COR-L47 (cell line): ENCODE results near the gene ENTPD1.
"Not testable (repeated sequence)": the region's sequence is repeated elsewhere in the genome, so short reads cannot be mapped to it uniquely, and the experiment has no call there.

ENCODE experiments used
- DNase-seq: peaks from one replicate; lab custom pipeline; 2025; lab: John Stamatoyannopoulos, UW

Gene ENTPD1

GRCh38 chr10:95759233-95759826, 3.4 kb downstream of the ENTPD1 start:
- DNase-seq: no peak

DNA sequence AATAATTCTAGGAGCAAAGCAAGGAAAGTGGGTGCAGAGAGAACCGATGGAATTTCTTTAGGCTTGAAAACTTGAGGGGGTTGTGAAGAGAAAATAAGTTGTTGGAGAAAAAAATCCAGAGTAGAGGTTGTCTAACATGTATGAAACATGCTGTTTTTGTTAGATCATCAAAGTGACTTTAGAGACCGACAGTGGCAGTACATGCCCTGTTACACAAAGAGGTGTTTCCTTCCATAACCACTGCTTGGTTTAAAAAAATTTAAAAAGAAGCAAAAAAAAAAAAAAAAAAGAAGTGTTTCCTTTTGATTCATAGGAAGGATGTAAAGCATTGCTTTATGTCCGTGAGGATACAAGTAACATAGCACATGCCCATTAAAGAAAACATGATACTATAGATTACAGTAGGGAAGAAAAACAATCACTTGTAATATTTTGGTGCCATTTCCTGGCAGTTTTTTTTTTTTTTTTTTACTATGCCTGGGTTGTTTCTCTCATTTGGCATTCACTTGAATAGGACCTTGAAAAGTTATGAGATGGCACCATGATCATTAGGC, 6.1 kb downstream of the ENTPD1 start:
- DNase-seq: no peak

DNA sequence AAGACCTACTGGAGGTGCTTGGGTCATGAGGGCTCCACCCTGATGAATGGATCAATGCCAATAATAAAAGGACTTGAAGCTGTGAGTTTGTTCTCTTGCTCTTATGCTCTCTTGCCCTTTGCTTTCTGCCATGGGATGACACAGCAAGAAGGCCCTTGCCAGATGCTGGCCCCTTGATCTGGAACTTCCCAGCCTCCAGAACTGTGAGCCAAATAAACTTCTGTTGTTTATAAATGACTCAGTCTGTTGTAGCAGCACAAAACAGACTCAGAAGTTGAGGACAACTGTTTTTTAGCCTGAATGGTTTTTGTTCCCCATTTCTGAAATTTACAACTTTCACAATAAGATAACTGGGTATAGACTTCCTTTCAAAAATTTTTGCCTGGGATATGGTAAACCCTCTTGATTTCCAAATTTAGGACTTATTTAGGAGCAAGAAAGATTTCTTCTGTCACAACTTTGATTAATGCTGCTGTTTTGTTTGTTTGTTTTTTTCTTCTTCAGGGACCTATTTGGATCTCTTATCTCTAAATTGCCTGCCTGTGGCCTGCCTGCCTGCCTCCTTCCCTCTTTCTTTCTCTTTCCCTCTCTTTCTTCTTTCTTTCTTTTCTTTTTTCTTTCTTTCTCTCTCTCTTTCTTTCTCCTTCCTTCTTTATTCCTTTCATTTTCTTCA, 12.1 kb downstream of the ENTPD1 start:
- DNase-seq: no peak

DNA sequence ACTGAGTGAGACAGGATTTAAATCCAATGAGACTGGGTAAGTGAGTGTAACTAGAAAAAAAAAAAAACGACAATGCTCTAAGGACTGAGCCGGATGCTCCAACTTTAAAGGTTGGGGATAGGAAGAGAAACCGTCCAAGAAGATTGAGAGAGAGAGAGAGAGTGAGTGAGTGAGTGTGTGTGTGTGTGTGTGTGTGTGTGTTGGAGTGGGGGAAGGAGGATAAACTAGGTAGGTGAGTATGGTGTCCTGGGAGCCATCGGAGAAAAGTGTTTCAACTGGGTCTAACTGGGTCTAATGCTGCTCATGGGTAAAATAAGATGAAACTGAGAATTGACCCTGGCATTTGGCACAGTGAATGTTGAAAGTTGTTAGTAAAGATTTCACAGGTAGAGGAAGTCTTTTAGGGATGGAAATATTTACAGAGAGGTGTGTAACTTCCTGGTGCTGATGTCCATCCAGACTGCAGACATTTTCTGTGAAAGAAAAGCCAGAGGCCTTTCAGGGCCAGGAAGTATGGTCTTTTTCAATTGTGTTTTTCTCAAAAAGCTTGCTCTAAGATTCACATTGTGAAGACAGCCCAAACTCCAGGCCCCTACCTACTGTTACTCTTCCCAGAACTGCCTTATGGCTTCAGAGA, 14.2 kb downstream of the ENTPD1 start:
- no peak for DNase-seq

- DNase-seq: not testable (repeated sequence)
Measured at GRCh38 chr10:95773454-95773853, 17.5 kb downstream of the ENTPD1 start.

DNA sequence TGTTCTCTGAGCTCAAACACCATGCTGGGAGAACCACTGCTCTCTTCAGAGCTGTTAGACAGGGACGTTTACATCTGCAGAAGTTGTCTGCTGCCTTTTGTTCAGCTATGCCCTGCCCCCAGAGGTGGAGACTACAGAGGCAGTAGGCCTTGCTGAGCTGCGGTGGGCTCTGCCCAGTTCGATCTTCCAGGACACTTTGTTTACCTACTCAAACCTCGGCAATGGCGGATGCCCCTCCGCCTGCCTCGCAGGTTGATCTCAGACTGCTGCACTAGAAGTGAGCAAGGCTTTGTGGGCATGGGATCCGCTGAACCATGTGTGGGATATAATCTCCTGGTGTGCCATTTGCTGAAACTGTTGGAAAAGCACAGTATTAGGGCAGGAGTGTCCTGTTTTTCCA, 21.7 kb downstream of the ENTPD1 start:
- not testable (repeated sequence) for DNase-seq

DNA sequence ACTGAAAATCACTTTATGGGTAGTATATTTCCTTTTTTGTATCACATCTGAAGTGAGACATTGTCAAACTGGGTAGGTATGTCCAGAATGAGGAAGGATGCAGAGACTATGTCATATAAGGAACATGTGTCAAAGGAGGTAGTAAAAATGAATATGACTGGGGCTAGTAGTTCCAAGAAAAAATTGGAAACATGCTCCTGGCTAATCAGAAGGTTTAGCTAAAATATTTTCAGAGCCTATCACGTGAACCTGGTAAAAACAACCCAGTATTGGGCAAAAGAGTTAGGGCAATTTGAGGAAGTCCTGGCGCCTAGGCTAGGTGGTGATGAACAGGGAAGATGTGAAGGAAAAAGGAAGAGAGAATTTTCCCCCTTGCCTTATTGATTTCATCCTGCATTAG, 26.4 kb downstream of the ENTPD1 start:
- no peak for DNase-seq

- no peak for DNase-seq
Measured at GRCh38 chr10:95783741-95784140, 27.8 kb downstream of the ENTPD1 start.

- no peak for DNase-seq
Measured at GRCh38 chr10:95784279-95784913, 28.4 kb downstream of the ENTPD1 start.

GRCh38 chr10:95785317-95785716, 29.4 kb downstream of the ENTPD1 start:
- DNase-seq: no peak

DNA sequence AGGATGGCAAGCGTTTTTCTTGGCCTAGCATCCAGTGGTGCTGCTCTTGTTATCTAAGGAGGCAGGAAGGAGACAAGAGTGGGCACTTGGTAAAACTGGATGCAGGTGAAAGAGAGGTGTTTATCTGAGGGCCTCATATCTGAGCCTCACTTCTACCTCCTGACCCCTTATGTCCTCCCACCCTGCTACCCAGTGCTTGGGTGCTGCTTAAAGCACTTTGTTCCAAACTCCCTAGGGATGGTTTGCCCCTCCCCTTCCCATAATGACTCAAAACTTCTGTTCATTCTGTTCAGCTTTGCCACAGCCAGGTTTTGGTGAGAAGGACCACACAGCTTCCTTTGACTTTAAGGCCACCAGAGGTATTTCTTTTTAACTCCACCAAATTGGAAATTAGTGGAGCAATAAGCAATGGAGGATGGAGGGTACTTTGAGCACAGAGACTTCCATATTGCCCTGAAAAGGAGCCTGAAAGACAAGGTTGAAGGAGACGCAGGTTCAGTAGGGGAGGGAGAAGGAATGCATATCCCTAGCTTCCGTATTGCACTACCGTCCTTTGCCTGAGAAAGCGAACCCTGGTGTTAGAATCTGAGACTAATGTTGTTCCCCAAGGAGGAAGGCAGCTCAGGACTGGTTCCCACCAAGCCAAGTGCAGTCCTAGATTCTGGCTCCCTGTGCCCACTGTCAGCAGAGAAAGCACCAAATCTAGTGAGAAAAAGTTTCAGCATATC, 30.1 kb downstream of the ENTPD1 start:
- no peak for DNase-seq

DNA sequence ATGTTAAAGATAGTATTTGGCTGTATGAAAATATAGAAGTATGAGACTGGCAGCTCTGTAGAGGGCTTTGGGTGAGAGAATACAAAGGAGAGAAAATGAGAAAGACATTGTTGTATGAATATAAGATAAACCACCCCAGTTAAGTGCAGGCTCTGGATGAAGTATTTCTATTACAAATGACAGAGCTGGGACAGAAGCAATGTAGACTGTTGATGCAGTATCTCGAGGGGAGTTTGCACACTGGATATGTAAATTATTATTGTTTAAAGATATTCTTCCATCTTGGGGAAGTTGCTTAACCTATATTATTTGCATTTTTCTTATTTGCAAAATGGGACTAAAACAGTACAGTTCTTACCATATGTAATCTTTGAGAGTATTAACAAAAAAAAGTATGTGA, 31.5 kb downstream of the ENTPD1 start:
- no peak for DNase-seq

DNA sequence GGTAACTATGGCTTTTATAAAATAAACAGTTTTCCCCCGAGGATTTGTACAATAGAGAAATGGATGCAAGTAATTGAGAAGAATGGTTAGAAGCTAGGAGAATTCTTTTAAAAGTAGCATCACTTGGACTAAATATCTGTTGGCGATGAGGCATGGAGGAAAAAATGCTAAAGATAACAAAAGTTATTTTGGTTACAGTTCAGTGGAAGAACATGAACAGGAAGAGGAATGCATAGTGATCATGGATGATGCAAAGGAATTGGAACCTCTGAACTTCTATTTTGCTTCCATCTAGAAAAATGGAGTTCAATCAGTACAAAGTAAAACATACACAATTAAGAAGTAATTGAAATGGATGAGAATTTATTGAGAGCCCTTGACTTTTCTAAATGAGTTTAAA, 32.9 kb downstream of the ENTPD1 start:
- no peak for DNase-seq

- DNase-seq: no peak
Measured at GRCh38 chr10:95789902-95790301, 33.9 kb downstream of the ENTPD1 start.

DNA sequence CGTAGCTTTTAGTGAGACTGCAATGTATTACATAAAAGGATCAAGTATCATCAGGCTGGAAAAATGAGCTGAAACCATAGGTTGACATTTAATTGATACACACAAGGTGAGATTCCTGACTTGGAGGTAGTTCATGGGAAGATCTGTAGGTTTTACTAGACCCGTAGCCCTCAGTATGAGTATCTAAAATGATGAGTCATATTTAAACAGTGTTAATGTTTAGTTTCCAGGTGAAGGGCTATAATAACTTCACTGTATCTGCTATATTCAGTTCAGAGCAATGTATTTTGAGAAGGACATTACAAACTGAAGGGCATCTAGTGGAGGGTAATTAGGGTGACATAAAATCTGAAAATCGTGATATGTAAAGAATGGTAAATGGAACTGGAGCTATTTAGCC, 35.0 kb downstream of the ENTPD1 start:
- no peak for DNase-seq

DNA sequence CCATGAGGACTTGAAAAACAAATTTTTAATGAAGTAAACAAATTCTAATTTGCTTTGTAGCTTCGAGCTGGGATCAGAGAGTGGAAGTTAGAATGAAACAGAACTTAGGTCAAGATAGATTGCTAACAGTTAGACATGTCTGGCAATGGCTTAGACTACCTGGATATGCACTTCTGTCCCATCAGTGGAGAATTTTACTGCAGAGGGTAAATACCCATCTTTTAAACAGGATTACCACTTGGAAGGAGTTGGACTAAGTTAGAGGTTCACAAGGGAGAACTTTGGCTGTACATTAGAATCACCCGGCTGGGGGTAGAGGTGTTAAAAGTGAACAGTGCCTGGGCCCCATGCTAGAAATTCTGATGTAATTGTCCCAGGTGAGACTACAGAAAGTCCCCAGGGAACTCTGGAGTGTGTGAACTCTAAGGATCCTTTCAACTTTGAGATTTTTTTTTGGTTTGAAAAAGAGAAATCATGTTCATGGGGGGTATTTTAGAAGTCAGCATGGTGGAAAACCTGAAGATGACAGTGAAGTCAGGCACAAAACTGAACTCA, 35.5 kb downstream of the ENTPD1 start:
- DNase-seq: no peak

DNA sequence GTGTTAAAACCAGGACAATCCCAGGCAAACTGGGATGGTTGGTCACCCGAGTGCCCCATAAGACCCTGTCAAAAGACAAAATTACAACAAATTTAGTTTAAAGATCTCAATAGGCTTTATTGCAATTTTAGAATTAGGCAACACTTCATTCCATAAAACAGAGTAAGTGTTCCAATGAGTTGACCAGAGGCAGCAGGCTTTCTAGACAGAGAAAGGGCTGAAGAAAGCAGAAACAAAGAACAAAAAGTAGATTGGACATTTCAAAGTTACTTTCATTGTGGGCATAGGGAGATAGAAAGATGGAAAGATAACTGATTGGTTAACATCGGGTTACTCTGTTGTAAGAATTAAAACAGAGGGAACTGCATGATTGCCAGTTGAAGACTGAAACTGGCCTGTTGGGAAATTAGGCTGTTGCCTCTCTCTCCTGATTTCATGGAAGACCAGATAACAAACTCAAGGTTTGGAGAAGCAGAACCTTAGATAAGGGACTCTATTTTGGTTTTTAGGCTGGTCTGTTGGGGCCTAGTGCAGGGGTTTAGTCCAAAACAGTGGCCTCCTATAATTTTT, 36.3 kb downstream of the ENTPD1 start:
- DNase-seq: no peak

GRCh38 chr10:95792874-95793285, 36.9 kb downstream of the ENTPD1 start:
- no peak for DNase-seq

DNA sequence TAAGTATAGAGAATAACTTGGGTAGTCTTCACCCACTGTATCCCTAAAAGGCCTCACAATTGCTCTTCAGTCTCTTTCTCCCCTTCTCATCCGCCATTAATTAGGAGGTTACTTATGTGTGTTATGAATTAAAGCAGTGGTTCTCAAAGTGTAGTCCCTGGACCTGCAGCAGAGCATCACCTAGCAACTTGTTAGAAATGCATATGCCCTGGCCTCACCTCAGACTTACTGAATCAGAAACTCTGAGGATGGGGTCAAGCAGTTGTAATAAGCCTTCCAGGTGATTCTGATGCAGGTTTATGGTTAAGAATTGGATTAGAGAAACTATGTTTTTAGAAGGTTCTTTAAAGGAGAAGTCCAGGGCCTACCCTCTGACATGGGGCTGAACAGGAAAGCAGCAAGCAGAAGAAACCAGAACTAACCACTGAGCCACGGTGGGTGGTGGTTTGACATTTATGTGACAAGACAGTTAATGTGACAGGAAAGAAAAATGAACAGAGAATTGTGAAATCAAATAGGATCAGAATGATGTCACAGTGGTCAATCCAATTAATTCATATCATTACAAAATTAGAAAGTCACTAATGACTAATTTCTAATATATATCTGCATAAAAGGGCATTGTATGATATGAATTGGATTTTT, 37.6 kb downstream of the ENTPD1 start:
- DNase-seq: no peak

DNA sequence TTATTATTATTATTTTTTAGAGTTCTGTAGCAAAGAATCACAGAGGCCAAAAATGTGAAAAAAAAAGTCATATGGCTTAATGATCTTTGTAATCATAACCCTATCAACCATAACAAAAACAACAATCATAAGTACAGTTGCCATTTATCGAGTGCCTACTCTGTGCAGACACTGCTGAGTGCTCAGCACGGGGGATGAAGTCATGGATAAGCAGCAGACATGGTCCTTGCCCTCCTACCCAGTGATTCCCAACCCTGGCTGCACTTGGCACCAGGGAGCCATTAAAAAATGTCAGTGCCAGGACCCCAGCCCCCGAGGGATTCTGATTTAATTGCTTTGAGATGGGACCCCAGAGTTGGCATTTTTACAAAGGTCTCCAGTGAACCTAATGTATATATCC, 38.2 kb downstream of the ENTPD1 start:
- no peak for DNase-seq

DNA sequence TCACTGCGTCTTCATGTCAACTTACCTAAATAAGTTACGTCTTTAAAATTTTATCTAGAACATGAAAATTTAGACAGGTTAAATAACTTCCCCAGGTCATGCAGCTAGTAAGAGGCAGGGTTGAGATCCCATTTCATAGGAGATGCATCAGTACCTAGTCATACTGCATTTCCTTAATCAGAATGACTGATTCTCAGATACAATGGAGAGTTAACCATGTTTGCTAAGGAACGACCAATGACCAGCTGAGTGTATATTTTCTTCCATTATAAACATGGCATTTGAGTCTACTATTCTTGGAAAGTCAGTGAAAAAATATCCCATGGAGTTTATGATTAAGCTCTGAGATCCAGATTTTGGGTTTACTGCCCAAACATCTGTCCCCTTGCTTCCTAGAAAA, 39.6 kb downstream of the ENTPD1 start:
- DNase-seq: no peak
